HG03108 (cell line): Measurements from ENCODE around the gene SORL1.

Experiments
- ATAC-seq: cut with Tn5 transposase; IDR thresholded peaks from one replicate; pipeline ENCODE4 v1.9.1; 2021; ENCODE audit warnings: moderate library complexity; ENCODE audit not compliant: unreplicated experiment

SORL1 gene

DNA sequence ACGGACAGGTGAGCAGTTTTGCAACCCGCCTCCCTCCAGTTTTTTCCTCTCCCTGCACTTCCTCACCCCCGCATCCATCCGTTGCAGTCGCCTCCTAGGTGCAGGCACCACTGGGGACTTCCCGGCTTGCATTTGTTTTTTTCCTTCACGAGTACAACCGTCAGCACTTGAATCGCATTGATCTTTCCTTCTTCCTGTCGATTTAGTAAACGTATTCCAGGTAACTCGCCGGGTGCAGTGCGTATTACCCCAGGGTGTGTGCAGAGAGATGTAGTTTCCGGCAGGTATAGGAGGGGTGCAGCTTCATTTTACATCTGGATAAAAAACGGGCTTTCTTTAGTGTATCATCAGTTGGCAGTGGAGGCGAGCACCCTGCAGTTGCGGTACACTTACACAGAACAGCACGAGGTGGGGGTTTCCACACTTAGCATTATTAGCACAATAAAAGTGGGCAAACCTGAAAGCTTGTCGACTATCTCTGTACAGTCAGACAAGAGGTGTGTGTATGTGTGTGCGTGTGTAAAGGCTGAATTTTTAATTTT is 566 bp downstream of the SORL1 start, which contains the start of gene SORL1-AS1:
SORL1-AS1 (minus strand) TSS at position 359 of the 542 bp plus-strand sequence.
- ATAC-seq: peak; percentile 1

DNA sequence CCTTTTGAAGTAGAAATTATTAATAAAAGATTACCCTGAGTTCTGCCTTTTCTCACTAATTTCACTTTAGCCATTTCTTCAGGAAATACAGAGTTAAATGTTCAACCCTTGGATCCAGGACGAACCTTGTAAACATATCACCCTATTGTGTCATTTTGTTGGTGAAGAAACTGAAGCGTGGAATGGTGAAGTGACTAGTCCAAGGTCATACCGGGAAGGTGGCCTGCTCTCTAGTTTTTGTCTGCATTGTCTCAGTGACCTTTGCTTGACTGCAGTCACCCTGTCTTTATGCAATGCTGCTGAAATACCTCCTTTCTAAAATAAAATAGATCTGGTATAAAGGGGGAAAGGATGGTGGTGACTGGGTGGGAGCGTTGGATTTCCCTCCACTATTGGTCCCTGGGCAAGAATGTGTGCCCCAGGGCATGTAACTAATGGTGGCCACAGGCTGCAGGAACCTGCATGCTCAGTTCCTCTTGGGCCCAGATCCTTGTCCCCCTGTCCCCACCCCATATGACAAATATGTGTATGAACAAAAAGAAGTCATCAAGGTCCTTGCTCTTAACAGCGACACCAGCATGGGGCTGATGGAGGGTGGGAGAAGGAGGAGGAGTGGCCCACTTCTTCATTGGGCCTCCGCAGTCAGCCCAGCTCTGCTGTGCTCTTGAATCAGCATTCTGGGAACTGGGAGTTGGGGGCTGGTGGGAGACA is 1.6 kb downstream of the SORL1 start:
- no peak for ATAC-seq

DNA sequence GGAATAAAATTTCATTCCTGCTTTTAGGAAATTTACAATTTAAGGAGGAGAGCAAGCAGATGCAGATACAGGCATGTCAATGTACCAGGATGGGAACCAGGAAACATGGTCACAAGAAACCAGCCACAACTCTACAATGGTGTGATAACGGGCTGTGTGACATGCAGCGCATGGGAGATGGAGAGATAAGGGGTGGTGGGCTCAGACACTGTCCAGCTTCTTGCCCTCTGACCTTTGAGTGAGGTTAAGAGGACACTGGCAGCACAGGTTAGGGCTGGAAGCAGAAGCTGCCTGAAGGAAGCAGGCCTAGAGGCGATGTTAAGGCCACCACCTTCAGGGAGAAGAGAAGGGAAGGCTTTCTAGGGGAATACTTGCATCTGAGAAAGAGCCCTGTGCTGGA is 3.0 kb downstream of the SORL1 start:
- no peak for ATAC-seq

DNA sequence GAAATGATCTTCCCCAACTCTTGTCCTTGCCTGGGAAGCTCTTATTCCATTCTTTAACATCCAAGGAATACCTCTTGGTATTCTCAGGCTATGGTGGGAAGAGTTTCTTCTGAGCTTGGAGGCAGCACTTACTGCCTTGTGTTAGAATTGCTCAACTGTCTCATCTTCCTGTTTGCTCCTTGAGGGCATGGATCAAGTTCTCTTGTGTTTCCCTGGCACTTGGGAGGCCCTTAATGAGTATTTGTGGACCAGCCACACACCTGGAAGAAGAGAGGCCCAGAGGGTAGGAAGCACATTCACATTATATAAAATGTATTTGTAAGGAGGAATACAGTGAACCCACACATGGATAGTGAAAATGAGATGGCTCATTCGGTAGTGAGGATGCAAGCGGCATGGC is 4.0 kb downstream of the SORL1 start:
- no peak for ATAC-seq

DNA sequence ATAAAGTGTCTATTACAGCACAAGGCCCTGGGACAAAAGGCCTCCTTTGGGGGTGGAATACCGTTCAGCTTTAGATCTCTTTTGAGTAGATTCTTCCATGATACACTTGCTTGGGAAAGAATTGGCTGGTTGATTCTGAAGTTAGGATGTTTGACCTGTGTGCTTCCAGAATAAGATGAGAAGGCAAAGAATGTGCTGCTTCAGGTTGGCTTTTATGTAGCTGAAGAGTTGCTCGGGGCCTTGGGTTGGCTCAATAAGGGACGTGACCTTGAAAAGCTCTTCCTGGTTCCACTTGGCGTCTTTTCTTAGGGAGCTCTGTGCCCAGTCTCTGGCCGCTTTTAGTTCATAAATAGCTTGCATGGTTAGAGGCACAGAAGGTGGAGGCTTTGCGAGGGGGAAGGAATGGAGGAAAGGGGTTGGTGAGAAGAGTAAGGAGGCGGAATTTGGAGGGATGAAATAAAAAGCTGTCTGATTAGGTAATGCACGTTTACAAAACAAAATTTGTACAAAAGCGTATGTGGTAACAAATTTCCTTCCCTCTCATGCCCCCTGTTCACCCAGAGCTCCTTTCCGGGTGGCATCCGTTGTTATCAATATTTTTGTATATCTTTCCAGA is 4.8 kb downstream of the SORL1 start:
- no peak for ATAC-seq

DNA sequence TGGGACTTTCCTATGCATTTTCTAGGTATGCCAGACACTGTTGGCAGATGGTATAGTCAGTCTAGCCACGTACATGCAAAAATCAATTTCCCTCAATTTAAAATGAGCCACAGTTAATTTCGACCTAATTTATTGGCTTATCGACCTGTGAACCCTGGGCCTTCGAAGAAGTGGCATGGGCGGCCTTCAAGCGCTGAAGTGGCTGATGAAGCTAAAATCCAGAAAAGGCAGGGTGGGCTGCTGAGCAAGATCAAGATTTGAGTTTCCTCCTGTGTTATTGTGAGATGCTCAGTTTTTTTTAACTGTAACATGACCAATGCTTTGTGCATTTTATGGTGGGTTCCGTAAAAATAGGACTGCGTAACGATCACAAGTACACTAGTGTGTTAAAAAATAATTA is 6.4 kb downstream of the SORL1 start:
- no peak for ATAC-seq

DNA sequence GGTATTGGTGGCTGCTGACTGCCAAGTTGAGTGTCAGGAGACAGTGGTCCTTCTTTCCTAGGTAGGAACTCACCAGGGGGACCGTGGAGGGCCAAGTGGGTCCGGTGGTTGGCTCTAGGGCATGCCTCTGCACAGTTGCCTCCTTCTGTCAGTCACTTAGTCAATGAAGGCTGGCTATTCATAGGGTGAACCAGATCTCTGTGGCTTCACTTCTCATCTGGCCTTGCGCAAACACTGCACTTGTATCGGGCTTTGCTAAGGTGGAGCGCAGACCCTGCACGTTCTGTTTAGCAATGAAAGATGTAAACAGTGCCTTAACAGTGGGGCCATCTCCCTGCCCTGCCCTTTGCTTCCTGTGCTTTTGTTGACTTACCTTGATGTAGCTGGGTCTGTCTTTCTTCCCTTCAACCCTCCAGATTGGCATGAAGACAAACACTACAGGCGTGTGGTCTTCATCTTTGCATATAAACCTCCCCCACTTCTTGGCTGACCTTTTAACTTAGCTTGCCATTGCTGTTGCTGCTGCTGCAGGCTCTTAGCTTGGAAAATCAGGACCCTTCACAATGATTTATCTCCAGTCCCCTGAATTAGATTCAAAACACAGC is 7.4 kb downstream of the SORL1 start:
- ATAC-seq: no peak

DNA sequence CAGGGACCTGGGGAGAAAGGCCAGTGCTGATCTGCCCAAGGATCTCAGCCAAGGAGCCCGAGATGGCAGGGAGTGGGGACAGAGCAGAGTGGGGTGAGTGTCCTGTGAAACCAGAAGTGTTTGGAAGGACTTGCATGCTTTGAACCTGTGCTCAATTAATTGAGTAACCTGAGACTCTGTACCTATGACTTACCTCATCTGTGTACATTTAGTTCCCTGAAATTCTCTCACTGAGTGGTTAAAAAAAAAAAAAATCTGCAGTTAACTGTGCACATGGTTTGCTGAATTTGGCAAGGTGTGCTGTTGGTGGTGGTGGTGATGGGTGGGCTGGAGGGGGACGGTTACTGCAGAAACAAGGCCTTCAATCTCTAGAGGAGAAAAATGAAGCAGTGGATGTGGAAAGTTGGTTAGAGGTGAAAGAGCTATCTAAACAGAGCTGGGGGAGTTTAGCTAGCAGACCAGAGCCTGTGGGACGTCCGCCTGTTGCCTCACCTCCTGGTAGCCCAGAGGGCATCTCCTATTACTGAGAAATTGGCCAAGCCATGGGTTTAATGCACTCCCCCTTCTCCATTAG is 8.9 kb downstream of the SORL1 start:
- no peak for ATAC-seq

DNA sequence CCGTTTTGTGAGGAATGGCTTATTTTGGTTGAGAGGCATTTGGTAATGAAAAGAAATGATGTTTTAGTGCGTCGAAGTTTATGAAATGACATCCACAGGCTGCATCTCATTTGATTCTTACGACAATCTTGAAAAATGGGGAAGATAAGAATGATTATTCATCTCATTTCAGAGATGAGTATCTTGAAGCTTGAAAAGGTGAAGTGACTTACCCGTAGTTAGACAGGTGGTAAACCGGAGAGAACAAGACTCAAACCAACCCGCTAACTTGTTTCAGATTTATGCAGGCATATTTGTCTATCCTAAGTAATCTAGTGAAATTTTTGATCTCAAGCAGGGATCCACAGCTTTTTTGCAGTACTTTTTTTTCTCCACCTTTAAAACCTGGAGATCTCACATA is 9.7 kb downstream of the SORL1 start:
- no peak for ATAC-seq

DNA sequence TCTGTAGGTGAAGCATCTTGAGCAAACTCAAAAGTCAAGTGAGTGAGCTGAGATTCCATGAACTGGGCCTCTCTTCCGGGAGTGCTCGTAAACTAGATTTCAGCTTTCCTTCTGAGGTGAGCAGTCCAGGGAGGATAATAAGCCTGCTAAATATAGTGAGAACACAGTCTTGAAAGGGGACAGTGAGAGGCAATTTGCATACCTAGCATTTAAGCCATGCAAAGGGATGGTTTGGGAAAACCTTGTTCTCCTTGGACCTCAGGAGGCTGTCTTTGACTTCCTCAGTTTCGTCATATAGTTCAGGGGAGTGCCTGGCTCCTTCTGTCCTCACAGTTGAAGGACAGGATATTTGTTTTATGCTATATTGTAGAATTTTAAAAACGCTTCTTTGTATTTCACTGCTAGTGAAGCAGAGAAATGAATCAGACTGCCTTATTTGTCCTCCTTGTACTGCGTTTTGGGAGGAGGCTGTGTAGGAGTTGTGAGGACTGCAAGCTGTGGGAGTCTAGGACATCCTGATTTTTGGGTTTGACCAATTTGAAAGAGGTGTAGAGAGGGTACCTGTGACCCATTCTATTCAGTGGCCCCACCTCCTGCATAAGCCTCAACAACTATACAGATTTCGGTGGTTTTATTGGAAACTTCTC is 11.7 kb downstream of the SORL1 start:
- ATAC-seq: no peak

DNA sequence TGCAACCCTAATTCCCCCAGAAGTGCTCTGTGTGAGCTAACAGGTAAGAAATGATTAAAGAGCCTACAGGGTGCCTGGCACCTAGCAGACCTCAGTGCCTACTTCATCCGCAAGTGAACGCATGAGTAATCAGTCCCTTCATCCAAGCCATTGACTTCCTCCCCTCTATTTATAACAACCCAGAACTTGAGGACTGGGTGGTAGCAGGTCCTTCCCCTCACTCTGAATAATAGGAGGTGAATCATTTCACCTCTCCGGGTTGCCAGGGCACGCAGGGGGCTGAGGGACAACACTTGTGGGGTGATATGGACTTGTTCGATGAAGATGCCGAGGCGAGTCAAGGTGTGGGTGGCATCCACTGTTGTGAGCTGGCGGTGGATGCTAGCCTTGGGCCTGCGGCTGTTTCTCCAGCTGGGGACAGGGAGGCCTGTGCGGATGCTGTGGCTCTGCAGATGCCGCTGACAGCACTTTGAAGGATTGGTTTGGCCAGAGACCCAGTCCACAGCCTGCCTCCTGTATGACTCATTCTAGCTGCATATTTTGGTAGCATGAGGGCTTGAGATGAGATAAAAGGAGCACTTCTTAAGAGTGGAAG is 12.3 kb downstream of the SORL1 start:
- ATAC-seq: no peak

DNA sequence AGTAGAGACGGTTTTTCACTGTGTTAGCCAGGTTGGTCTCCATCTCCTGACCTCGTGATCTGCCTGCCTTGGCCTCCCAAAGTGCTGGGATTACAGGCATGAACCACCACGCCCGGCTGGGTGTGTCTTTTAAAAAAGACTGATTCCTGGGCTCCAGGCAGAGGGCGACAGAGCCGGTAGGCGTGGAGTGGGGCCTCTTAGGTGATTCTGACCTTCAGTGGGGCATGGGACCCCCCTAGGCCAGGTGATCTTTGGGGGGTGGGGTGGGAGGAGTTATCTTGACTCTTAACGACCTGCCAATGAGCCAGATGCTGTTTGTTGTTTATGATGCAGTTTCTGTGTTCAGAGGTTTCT is 13.6 kb downstream of the SORL1 start:
- no peak for ATAC-seq

DNA sequence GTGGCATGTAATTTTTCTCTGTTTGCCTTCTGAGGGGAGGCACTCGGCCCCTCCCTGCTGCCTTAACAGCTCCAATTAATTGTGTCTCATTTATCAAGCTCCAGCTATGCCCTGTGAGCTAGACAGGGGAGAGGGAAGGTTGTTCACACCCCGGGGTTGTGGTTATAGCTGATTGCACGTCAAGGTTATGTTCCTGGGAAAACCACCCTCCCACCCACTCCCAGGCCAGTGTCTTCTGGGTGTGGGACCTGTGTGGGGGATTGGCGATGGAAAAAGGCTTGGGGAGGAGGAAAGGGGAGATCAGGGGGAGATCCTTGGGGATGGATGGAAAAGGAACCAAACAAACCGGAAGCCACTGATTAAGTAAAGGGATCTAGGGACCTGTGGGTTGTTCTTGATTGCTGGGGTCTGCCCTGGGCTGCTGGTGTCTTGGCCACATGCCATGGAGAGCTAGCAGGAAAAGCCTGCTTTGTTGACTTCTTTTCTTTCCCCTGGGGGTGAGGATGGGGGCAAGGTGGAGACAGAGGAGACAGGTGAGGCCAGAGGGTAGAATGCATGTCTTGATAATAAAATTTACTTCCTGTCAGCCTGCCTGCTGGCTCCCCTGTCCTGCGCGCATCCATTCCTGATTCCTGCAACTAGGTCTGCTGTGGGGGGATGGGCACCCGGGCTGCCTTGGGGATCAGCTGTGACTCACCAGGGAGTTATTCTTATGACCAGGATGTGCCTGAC is 14.1 kb downstream of the SORL1 start:
- ATAC-seq: no peak

DNA sequence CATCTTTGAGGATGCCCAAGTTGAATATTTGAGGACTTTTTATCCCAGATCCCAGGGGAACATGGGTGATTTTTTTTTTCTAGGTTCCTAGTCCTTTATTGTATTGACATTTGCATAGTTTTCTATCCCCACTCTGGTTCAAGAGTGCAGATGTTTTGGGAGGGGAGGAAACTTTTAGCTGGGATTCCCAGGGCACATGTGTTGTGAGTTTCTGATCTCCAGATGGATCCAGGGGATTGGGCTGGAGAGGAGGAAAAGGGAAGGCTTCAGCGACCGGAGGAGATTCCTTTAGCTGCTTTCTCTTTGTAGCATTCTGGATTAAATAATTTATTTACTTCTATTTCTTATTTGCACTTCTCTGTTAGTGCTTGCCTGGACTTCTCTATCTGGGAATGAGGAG is 15.4 kb downstream of the SORL1 start:
- ATAC-seq: no peak

DNA sequence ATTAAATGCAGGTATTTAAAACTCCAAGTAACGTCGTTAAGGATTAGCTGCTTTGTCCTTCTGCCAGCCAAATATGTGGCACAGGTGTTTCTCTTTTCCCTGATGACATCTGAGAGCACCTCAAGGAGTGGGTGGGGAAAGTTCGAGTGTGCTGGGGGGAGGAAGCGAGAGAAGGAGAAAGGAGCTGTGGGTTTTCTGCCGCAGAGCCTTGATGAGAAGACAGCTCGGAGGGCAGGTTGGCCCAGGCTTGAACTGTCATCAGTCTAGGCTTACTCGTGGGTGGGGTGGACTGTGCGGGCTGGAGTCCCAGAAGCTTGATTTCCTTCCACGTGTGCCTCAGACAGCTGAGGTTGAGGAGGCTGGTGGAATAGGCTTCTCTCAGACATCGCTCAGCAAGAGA is 15.9 kb downstream of the SORL1 start:
- peak; percentile 48 for ATAC-seq

DNA sequence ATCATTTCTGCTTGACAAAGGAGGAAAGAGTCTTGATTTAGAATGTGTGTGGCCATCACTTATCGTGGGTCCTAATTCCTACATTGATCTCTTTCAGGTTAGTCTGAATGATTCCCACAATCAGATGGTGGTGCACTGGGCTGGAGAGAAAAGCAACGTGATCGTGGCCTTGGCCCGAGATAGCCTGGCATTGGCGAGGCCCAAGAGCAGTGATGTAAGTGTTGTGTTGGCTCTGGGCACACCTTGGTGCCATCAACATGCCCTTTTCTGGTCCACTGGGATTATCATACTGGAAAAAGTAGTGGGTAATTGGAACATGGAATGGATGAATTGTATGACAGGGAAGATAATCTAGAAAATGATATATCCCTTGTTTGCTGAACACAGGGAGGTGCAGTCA is 17.8 kb downstream of the SORL1 start:
- no peak for ATAC-seq

DNA sequence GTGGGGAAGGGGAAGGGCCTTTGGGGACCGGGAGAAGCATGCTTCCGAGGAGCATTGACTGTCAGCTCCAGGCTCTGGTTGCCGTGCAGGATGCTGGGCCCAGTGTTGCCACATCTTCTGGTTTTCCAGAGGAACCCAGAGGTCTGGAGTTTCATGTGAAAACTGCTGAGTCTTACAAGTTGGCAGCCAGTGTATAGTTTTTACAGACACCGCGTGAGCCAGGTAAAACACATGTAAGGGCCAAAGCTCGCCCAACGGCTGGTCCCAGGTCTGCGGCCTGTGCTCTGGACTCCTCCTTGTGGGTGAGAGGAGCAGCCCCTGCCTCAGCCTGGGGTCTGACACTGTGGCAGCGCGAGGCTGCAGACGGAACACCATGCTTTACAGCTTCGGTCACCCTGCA is 19.1 kb downstream of the SORL1 start:
- ATAC-seq: no peak

DNA sequence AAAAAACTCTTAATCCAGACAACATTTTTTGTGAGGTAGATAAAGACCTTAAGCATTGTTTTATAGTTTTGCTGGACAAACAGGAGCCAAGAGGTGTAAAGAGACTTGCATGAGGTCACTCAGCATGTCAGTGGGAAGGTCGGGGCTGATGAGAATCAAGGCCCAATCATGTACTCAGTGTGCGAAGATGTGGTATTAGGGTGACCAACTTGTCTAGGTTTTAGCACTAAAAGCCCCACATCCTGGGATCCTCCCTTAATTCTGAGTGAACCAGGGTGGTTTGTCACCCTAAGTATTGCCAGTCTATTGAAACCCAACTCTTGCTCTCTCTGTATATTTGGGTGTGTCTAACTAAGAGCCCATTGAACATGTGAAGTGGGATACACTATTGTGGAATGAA is 20.2 kb downstream of the SORL1 start:
- no peak for ATAC-seq

DNA sequence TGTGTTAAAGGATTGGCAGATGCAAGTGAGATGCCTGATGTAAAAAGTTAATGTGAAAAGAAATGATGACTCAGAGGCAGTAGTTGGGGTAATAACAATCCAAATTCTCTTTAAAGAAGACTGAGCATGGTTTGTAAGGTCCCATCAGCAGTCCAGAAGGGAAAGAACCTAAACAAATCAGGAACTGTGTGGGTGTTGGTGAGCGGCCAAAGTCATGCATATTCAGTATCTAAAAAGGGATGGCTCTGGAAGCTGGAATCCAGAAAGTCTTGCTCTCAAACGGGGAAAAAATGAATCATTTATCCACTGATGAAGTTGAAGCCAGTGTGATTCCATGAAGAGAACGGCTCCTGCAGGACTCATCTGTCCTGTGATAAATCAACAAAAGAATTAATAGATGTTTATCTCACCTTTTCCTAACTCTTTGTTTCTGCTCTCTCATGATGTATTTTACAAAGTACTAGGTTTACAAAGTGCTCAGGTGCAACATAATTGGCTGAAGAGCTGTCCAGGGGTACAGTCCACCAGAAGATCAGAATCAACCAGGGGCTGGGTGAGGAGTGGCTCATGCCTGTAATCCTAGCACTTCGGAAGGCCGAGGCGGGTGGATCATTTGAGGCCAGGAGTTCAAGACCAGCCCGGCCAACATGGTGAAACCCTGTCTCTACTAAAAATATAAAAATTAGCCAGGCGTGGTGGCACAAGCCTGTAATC is 21.1 kb downstream of the SORL1 start:
- no peak for ATAC-seq

DNA sequence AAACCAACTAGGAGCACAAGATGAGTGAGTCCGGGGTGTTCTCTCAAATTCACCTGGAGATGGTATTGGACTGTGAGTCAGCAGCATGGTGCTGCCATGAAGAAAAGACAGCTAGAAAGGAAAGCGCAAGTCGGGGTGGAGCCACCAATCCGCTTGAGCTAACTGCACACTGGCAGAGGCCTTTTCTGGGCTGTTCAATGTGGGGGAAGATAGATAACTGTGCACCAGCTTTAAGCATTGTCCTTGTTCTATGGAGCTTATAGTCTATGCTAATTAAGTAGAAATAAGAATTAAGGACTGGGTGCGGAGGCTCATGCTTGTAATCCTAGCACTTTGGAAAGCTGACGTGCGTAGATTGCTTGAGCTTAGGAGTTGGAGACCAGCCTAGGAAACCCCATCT is 22.6 kb downstream of the SORL1 start:
- ATAC-seq: no peak
